ENCODE data around the gene SLC8B1. TPM values are rescaled to one million over a fixed set of nuclear protein-coding genes. Genes with fewer than 3 reads are reported as not detected.

Gene SLC8B1
- total RNA-seq, 1 experiment from 2014 or later: 34.1 TPM

GRCh38 chr12:113373969-113374368 lies 39.1 kb upstream of the SLC8B1 start:
- Histone ChIP-seq H3F3A (ENCODE audit: low read length, unreplicated experiment) (no peaks in the 10 kb centered on the region), H3K9me3 (ENCODE audit: low read length) (no peaks in the 10 kb centered on the region), H3K4me2 (ENCODE audit: low read length) (no peak overlapping the region), H3K9me2 (replicated peaks; ENCODE audit: low read length) (no peaks in the 10 kb centered on the region), H3K27me3 (ENCODE audit: low read length) (no peaks in the 10 kb centered on the region), H3K4me3 (ENCODE audit: low read length) (no peak overlapping the region), H3K27ac (ENCODE audit: low read length) (no peak overlapping the region), H3K36me3 (ENCODE audit: low read depth, low read length) (peaks cover 19% of the 10 kb centered on the region), H3K4me1 (ENCODE audit: insufficient read depth, low read length) (no peaks in the 10 kb centered on the region), H2AFZ (ENCODE audit: low read length) (no peak overlapping the region), H3K9ac (ENCODE audit: low read length) (no peak overlapping the region), H4K20me1 (ENCODE audit: low read length) (no peaks in the 10 kb centered on the region), H3K79me2 (ENCODE audit: low read length) (no peaks in the 10 kb centered on the region)
- TF ChIP-seq EZH2 (IDR thresholded peaks at IDR 0.05; ENCODE audit: low read length, unreplicated experiment) (no peak), CTCF (conservative IDR thresholded peaks at IDR 0.05; ENCODE audit: low read depth, low read length) (no peak), EZH2phosphoT487 (IDR thresholded peaks at IDR 0.05; ENCODE audit: borderline replicate concordance, low read length) (no peak)
- ChIA-PET POLR2A (ENCODE audit: unreplicated experiment) (no interaction called here), CTCF (no interaction called here)
- DNase-seq (no peak), ATAC-seq (no peak)
- intact Hi-C loops (cut with micrococcal nuclease): no loop called here
- no TSS peak for BruUV-seq (replicated peaks)

GRCh38 chr12:113373440-113373839 lies 38.5 kb upstream of the SLC8B1 start:
- Histone ChIP-seq H3K27me3 (ENCODE audit: low read length) (no peaks in the 10 kb centered on the region), H3K4me1 (ENCODE audit: insufficient read depth, low read length) (no peaks in the 10 kb centered on the region), H3K4me3 (ENCODE audit: low read length) (no peak overlapping the region), H3K4me2 (ENCODE audit: low read length) (no peak overlapping the region), H3K9me2 (replicated peaks; ENCODE audit: low read length) (no peaks in the 10 kb centered on the region), H3K36me3 (ENCODE audit: low read depth, low read length) (peaks cover 19% of the 10 kb centered on the region), H2AFZ (ENCODE audit: low read length) (no peak overlapping the region), H3F3A (ENCODE audit: low read length, unreplicated experiment) (no peaks in the 10 kb centered on the region), H3K9me3 (ENCODE audit: low read length) (no peaks in the 10 kb centered on the region), H3K79me2 (ENCODE audit: low read length) (no peaks in the 10 kb centered on the region), H4K20me1 (ENCODE audit: low read length) (no peaks in the 10 kb centered on the region), H3K9ac (ENCODE audit: low read length) (no peak overlapping the region), H3K27ac (ENCODE audit: low read length) (no peak overlapping the region)
- ATAC-seq (no peak), DNase-seq (no peak)
- ChIA-PET POLR2A (ENCODE audit: unreplicated experiment) (no interaction called here), CTCF (no interaction called here)
- BruUV-seq (replicated peaks): no TSS peak
- TF ChIP-seq CTCF (conservative IDR thresholded peaks at IDR 0.05; ENCODE audit: low read depth, low read length) (no peak), EZH2phosphoT487 (IDR thresholded peaks at IDR 0.05; ENCODE audit: borderline replicate concordance, low read length) (no peak), EZH2 (IDR thresholded peaks at IDR 0.05; ENCODE audit: low read length, unreplicated experiment) (no peak)
- intact Hi-C loops (cut with micrococcal nuclease): no loop called here

GRCh38 chr12:113372371-113372770 lies 37.5 kb upstream of the SLC8B1 start:
- Histone ChIP-seq H3K79me2 (ENCODE audit: low read length) (no peaks in the 10 kb centered on the region), H3K4me1 (ENCODE audit: insufficient read depth, low read length) (no peaks in the 10 kb centered on the region), H3K9me2 (replicated peaks; ENCODE audit: low read length) (no peaks in the 10 kb centered on the region), H3K36me3 (ENCODE audit: low read depth, low read length) (peaks cover 15% of the 10 kb centered on the region), H2AFZ (ENCODE audit: low read length) (no peak overlapping the region), H3F3A (ENCODE audit: low read length, unreplicated experiment) (no peaks in the 10 kb centered on the region), H3K9ac (ENCODE audit: low read length) (no peak overlapping the region), H3K4me2 (ENCODE audit: low read length) (no peak overlapping the region), H3K9me3 (ENCODE audit: low read length) (no peaks in the 10 kb centered on the region), H4K20me1 (ENCODE audit: low read length) (no peaks in the 10 kb centered on the region), H3K27ac (ENCODE audit: low read length) (no peak overlapping the region), H3K4me3 (ENCODE audit: low read length) (no peak overlapping the region), H3K27me3 (ENCODE audit: low read length) (no peaks in the 10 kb centered on the region)
- ChIA-PET CTCF (no interaction called here), POLR2A (ENCODE audit: unreplicated experiment) (no interaction called here)
- DNase-seq (no peak), ATAC-seq (no peak)
- no TSS peak for BruUV-seq (replicated peaks)
- TF ChIP-seq EZH2phosphoT487 (IDR thresholded peaks at IDR 0.05; ENCODE audit: borderline replicate concordance, low read length): no peak
- TF ChIP-seq CTCF (conservative IDR thresholded peaks at IDR 0.05; ENCODE audit: low read depth, low read length): no peak
- no peak for TF ChIP-seq EZH2 (IDR thresholded peaks at IDR 0.05; ENCODE audit: low read length, unreplicated experiment)
- intact Hi-C loops (cut with micrococcal nuclease): no loop called here
